HCT116 (cell line): ENCODE results near the gene MAVS. TPM values are rescaled to one million over a fixed set of nuclear protein-coding genes. Genes with fewer than 3 reads are reported as not detected.

ENCODE experiments used
- ATAC-seq: fragments of 200-7000 bp; cut with Tn5 transposase; 2 replicates; pipeline ENCODE4 v1.9.1; 2020; ENCODE audit warnings: mild to moderate bottlenecking, moderate library complexity
- BruUV-seq: library from RNA; stranded (reverse); fragments of 400-500 nt; replicated peaks from 2 replicates; lab custom pipeline; 2021; lab: Mats Ljungman, UMichigan
- CTCF ChIA-PET: fragments of 300-600 bp; sonication (Branson Sonifier 250); formaldehyde crosslinking; loops from one replicate; lab custom pipeline; 2021; ENCODE audit warnings: antibody characterized with exemption; lab: Charles Lee
- POLR2A ChIA-PET: fragments of 300-600, 350-600 bp; sonication (Branson Sonifier 250); formaldehyde crosslinking; loops from one replicate; lab custom pipeline; 2021; ENCODE audit warnings: antibody characterized with exemption; lab: Charles Lee
- RAD21 ChIA-PET, 2 experiments: fragments of 300-600 bp; sonication (Branson Sonifier 250); formaldehyde crosslinking; loops; one replicate each; lab custom pipeline; 2023; ENCODE audit warnings: low total read pairs in 2 of 2; ENCODE audit not compliant: uncharacterized antibody in 2 of 2, unreplicated experiment in 2 of 2, low non-redundant PET in 1 of 2; lab: Charles Lee
- DNase-seq: peaks from one replicate; pipeline ENCODE4 v3.0.0-alpha.2; 2010; ENCODE audit warnings: low read depth, low spot score
- H2AFZ ChIP-seq: fragments of 200-600 bp; shearing (Covaris generic), sonication (generic); 2 replicates; pipeline ENCODE4 v1.6.1; 2017; ENCODE audit warnings: low read depth, mixed run types, mixed read lengths, antibody characterized with exemption, low read length; ENCODE audit not compliant: poor library complexity, severe bottlenecking
- H3K27ac ChIP-seq: 2 replicates; pipeline ENCODE4 v1.5.1; 2012; ENCODE audit warnings: low read depth, low read length
- H3K27me3 ChIP-seq: fragments of 200-600 bp; sonication (generic); 2 replicates; pipeline ENCODE4 v1.6.1; 2016; ENCODE audit warnings: mixed run types, low read length, mixed read lengths; ENCODE audit not compliant: insufficient read depth
- H3K36me3 ChIP-seq, 2 experiments: fragments of 200-500 bp in 1 of 2; fragments of 200-600 bp in 1 of 2; sonication (Bioruptor generic) in 1 of 2; sonication (generic) in 1 of 2; 2 replicates each; pipeline versions ENCODE4 v1.5.1 to v1.6.1; 2014 to 2016; ENCODE audit warnings: low read length in 2 of 2, inconsistent platforms in 1 of 2, mixed read lengths in 1 of 2, mixed run types in 1 of 2; ENCODE audit not compliant: insufficient read depth in 2 of 2, control insufficient read depth in 1 of 2
- H3K4me1 ChIP-seq, 2 experiments: fragments of 200-600 bp in 1 of 2; sonication (generic) in 1 of 2; 2 replicates each; pipeline versions ENCODE4 v1.5.1 to v1.6.1; 2012 to 2017; ENCODE audit warnings: low read length in 2 of 2, inconsistent platforms in 1 of 2, mild to moderate bottlenecking in 1 of 2, mixed read lengths in 1 of 2, mixed run types in 1 of 2, moderate library complexity in 1 of 2; ENCODE audit not compliant: insufficient read depth in 2 of 2, control insufficient read depth in 1 of 2
- H3K4me2 ChIP-seq: fragments of 200-600 bp; sonication (generic); 2 replicates; pipeline ENCODE4 v1.6.1; 2017; ENCODE audit warnings: mixed run types, low read length, mixed read lengths
- H3K4me3 ChIP-seq, 2 experiments: fragments of 200-600 bp in 1 of 2; sonication (generic) in 1 of 2; replicated peaks in 1 of 2; 2 replicates each; pipeline ENCODE4 v1.5.1; 2011 to 2016; ENCODE audit warnings: low read length in 2 of 2, control low read depth in 1 of 2, low read depth in 1 of 2, mild to moderate bottlenecking in 1 of 2, mixed read lengths in 1 of 2, mixed run types in 1 of 2
- H3K79me2 ChIP-seq: fragments of 200-600 bp; sonication (generic); 2 replicates; pipeline ENCODE4 v1.6.1; 2017; ENCODE audit warnings: mild to moderate bottlenecking, mixed run types, low read length, moderate library complexity, mixed read lengths; ENCODE audit not compliant: insufficient read depth
- H3K9ac ChIP-seq: fragments of 200-600 bp; sonication (generic); 2 replicates; pipeline ENCODE4 v1.6.1; 2016; ENCODE audit warnings: low read length, mixed read lengths
- H3K9me2 ChIP-seq: fragments of 200-600 bp; sonication (generic), shearing (Covaris generic); 2 replicates; pipeline ENCODE4 v1.6.1; 2017; ENCODE audit warnings: mixed run types, mild to moderate bottlenecking, moderate library complexity; ENCODE audit not compliant: insufficient read depth
- H3K9me3 ChIP-seq, 2 experiments: fragments of 200-500 bp in 1 of 2; fragments of 200-600 bp in 1 of 2; sonication (Bioruptor generic) in 1 of 2; sonication (generic) in 1 of 2; 2 replicates each; pipeline ENCODE4 v1.6.1; 2014 to 2017; ENCODE audit warnings: low read length in 2 of 2, mixed read lengths in 2 of 2, inconsistent platforms in 1 of 2, low read depth in 1 of 2, mild to moderate bottlenecking in 1 of 2, mixed run types in 1 of 2, moderate library complexity in 1 of 2; ENCODE audit not compliant: control insufficient read depth in 1 of 2, insufficient read depth in 1 of 2
- H4K20me1 ChIP-seq: fragments of 200-600 bp; sonication (generic), shearing (Covaris generic); 2 replicates; pipeline ENCODE4 v1.6.1; 2017; ENCODE audit warnings: mixed run types, mild to moderate bottlenecking, moderate library complexity; ENCODE audit not compliant: insufficient read depth
- ATF3 ChIP-seq: IDR thresholded peaks from 2 replicates; pipeline ENCODE4 v1.6.1; 2012
- CEBPB ChIP-seq: IDR thresholded peaks from 2 replicates; pipeline ENCODE4 v1.6.1; 2012; ENCODE audit warnings: low read depth
- CTCF ChIP-seq, 3 experiments: fragments of 200-600 bp in 1 of 3; sonication (generic) in 1 of 3; IDR thresholded peaks in 2 of 3; conservative IDR thresholded peaks in 1 of 3; 2 replicates each; pipeline ENCODE4 v1.5.1; 2012 to 2017; ENCODE audit warnings: low read depth in 2 of 3, low read length in 2 of 3, antibody characterized with exemption in 1 of 3, borderline replicate concordance in 1 of 3, control low read depth in 1 of 3, mild to moderate bottlenecking in 1 of 3, mixed read lengths in 1 of 3, mixed run types in 1 of 3, moderate library complexity in 1 of 3; ENCODE audit not compliant: insufficient read depth in 1 of 3
- RAD21 ChIP-seq: IDR thresholded peaks from 2 replicates; pipeline ENCODE4 v1.6.1; 2012; ENCODE audit warnings: low read depth, mild to moderate bottlenecking
- REST ChIP-seq: IDR thresholded peaks from 2 replicates; pipeline ENCODE4 v1.6.1; 2012; ENCODE audit warnings: low read depth
- SRF ChIP-seq: IDR thresholded peaks from 2 replicates; pipeline ENCODE4 v1.6.1; 2012; ENCODE audit warnings: low read depth
- TCF7L2 ChIP-seq: IDR thresholded peaks from 2 replicates; pipeline ENCODE4 v1.7.0; 2011; ENCODE audit warnings: borderline replicate concordance, inconsistent platforms; ENCODE audit not compliant: insufficient read depth, insufficient read length; ENCODE audit errors: extremely low read depth
- ZBTB33 ChIP-seq: IDR thresholded peaks from 2 replicates; pipeline ENCODE4 v1.6.1; 2011; ENCODE audit warnings: mild to moderate bottlenecking, low read length, moderate library complexity; ENCODE audit not compliant: insufficient replicate concordance; ENCODE audit errors: extremely low read depth
- intact Hi-C: fragments of 100-400 bp; cut with micrococcal nuclease; formaldehyde crosslinking; loops from 2 replicates; pipeline ENCODE4 v1.10.0; 2022
- total RNA-seq: library from RNA; stranded (reverse); gene quantifications from one replicate; pipeline ENCODE4 v1.2.1, GENCODE V29; 2021; ENCODE audit not compliant: unreplicated experiment

MAVS gene
- total RNA-seq, 1 experiment from 2014 or later: 60.1 TPM

GRCh38 chr20:3826420-3826819, 20.2 kb upstream of the MAVS start:
- RAD21 ChIA-PET: no interaction called here
- H3K79me2 ChIP-seq: no peaks in the 10 kb centered on the region
- H3K4me3 ChIP-seq: no peak overlapping the region
- no peaks in the 10 kb centered on the region for H3K27me3 ChIP-seq
- H3K9me3 ChIP-seq: no peaks in the 10 kb centered on the region
- BruUV-seq: no TSS peak
- CTCF ChIA-PET: no interaction called here
- H3K36me3 ChIP-seq: peaks cover 4 to 5% of the 10 kb centered on the region in 2 experiments; a peak in 1 of 4 replicates
- ATAC-seq (no peak), DNase-seq (no peak)
- POLR2A ChIA-PET: no interaction called here
- no peaks in the 10 kb centered on the region for H4K20me1 ChIP-seq
- H2AFZ ChIP-seq: no peak overlapping the region
- peaks cover 4% of the 10 kb centered on the region in 2 experiments for H3K4me1 ChIP-seq
- intact Hi-C loops: no loop called here
- H3K27ac ChIP-seq: no peak overlapping the region
- TF ChIP-seq CTCF (IDR thresholded peaks at IDR 0.05 in 2 of 3, conservative IDR thresholded peaks at IDR 0.05 in 1 of 3; ENCODE audit: borderline replicate concordance in 1 of 3, insufficient read depth in 1 of 3, low read depth in 2 of 3, low read length in 2 of 3): no peak
- no peak for TF ChIP-seq TCF7L2
- TF ChIP-seq, all 23 proteins: peak for 0
- no peak overlapping the region for H3K9ac ChIP-seq
- H3K9me2 ChIP-seq: no peaks in the 10 kb centered on the region
- no peak overlapping the region for H3K4me2 ChIP-seq

- ChIA-PET RAD21 (no interaction called here), POLR2A (no interaction called here), CTCF (no interaction called here)
- Histone ChIP-seq H3K4me1 (no peaks in the 10 kb centered on the region), H3K9ac (no peak overlapping the region), H3K27me3 (no peaks in the 10 kb centered on the region), H3K9me3 (no peaks in the 10 kb centered on the region), H4K20me1 (no peaks in the 10 kb centered on the region), H3K4me3 (no peak overlapping the region), H3K4me2 (no peak overlapping the region), H3K9me2 (no peaks in the 10 kb centered on the region), H2AFZ (no peak overlapping the region), H3K27ac (no peak overlapping the region), H3K79me2 (no peaks in the 10 kb centered on the region), H3K36me3 (peaks cover 0 to 2% of the 10 kb centered on the region in 2 experiments; a peak in 1 of 4 replicates)
- ATAC-seq (no peak), DNase-seq (no peak)
- no TSS peak for BruUV-seq
- intact Hi-C loops: no loop called here
- TF ChIP-seq RAD21: no peak
- no peak for TF ChIP-seq CEBPB
- no peak for TF ChIP-seq ZBTB33
- TF ChIP-seq TCF7L2: no peak
- TF ChIP-seq ATF3: no peak
- no peak for TF ChIP-seq REST
- TF ChIP-seq SRF: no peak
Observed at GRCh38 chr20:3828798-3829197, 17.8 kb upstream of the MAVS start.
